Measurements from ENCODE around the gene C3orf20.

Gene C3orf20

DNA sequence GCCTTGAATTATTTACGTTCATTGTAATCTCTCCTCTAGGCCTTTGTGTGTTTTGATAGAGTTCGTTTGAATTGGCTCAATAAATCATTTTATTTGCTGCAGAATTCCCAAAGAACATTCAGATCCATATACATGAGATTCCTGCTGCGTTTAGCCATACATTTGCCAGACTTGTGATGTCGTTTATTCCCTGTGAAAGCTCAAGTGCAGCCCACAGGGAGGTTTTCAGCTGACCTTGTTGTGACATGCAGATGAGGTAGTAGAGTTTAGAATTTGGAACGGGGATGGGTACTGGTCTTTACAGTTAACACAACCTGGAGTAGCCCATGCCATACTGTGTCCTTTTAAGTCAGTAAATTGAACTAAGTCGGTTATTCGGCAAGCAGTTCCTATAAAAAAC lies at the start of gene C3orf20:
Gene C3orf20 (plus strand): TSS at position 301 of the 400 bp plus-strand sequence. CDS start 7,573 bp downstream, outside the sequence.
- H3K27me3 ChIP-seq (ENCODE audit: control insufficient read depth, insufficient read depth, low read length) = no peaks in the 10 kb centered on the region
- H3K9me3 ChIP-seq (ENCODE audit: control insufficient read depth, low read length) = no peaks in the 10 kb centered on the region
- no peak within 1 kb of the TSS for H3K9ac ChIP-seq (ENCODE audit: low read length)
- peaks cover 12% of the 10 kb centered on the region for H3K36me3 ChIP-seq (ENCODE audit: control insufficient read depth, insufficient read depth, low read length)
- no peak within 1 kb of the TSS for H3K4me3 ChIP-seq (ENCODE audit: low read length)
- H3K4me1 ChIP-seq (ENCODE audit: control insufficient read depth, insufficient read depth, low read length) = no peaks in the 10 kb centered on the region

DNA sequence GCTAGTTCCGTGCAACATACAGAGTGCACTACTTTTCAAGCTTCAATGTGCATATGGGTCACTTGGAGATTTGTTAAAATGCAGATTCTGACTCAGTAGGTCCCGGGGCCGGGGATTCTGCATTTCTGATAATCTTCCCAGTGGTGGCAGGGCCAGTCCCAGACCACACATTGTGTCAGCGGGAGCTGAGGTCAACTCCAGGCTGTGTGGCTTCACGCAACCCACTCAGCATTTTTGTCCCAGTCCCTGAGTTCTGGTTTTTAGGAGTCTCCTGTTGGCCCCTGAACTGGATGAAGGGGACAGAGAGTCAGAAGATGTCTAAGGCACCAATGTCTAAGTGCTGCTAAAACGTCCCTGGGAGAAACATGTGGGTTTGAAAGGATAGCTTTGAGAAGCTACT lies 49.5 kb upstream of the C3orf20 start:
- no peaks in the 10 kb centered on the region for H3K9me3 ChIP-seq (ENCODE audit: control insufficient read depth, low read length)
- H3K4me3 ChIP-seq (ENCODE audit: low read length) = no peak overlapping the region
- H3K27me3 ChIP-seq (ENCODE audit: control insufficient read depth, insufficient read depth, low read length) = no peaks in the 10 kb centered on the region
- no peaks in the 10 kb centered on the region for H3K4me1 ChIP-seq (ENCODE audit: control insufficient read depth, insufficient read depth, low read length)
- H3K9ac ChIP-seq (ENCODE audit: low read length) = no peak overlapping the region
- H3K36me3 ChIP-seq (ENCODE audit: control insufficient read depth, insufficient read depth, low read length) = no peaks in the 10 kb centered on the region

DNA sequence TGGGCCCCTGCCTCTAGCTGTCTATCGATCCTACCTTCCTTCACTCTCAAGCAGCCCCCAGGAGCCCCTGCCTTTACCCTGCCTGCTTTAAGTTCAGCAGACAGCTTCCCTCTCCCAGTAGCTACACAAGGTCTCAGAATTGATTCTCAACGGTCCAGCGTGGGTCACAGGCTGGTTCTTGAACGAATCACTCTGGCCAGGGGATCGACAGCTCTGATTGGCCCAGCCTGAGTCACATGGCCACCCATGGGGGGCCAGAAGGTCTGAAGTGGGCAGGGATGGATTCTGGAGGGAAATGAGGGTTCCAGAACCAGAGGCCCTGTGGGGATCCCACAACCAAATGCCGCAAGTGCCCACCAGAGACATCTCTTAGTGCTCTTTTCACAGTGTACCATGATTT lies 47.1 kb upstream of the C3orf20 start:
- Histone ChIP-seq H3K4me3 (ENCODE audit: low read length) (no peak overlapping the region), H3K27me3 (ENCODE audit: control insufficient read depth, insufficient read depth, low read length) (no peaks in the 10 kb centered on the region), H3K4me1 (ENCODE audit: control insufficient read depth, insufficient read depth, low read length) (no peaks in the 10 kb centered on the region), H3K36me3 (ENCODE audit: control insufficient read depth, insufficient read depth, low read length) (no peaks in the 10 kb centered on the region), H3K9me3 (ENCODE audit: control insufficient read depth, low read length) (no peaks in the 10 kb centered on the region), H3K9ac (ENCODE audit: low read length) (no peak overlapping the region)

DNA sequence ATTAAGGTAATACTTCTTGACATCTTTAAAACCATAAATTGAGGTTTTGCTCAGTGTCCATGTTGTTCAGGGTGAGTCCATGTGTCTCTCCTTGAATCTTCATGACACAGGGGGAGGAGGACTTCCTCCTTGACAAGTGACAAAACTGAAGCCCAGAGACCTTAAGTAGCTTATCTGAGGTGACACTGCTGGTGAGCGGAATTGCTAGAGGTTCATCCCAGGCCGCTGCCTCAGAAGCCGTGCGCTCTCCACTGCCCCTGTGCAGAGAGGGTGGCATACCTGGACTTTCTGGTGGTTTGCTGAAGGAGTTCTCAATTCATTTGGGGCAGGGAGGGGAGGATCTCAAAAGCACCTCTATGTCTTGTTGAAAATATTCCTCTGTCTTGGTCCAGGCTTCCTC lies 46.5 kb upstream of the C3orf20 start:
- Histone ChIP-seq H3K9ac (ENCODE audit: low read length) (no peak overlapping the region), H3K36me3 (ENCODE audit: control insufficient read depth, insufficient read depth, low read length) (no peaks in the 10 kb centered on the region), H3K4me1 (ENCODE audit: control insufficient read depth, insufficient read depth, low read length) (no peaks in the 10 kb centered on the region), H3K4me3 (ENCODE audit: low read length) (no peak overlapping the region), H3K27me3 (ENCODE audit: control insufficient read depth, insufficient read depth, low read length) (no peaks in the 10 kb centered on the region), H3K9me3 (ENCODE audit: control insufficient read depth, low read length) (no peaks in the 10 kb centered on the region)

DNA sequence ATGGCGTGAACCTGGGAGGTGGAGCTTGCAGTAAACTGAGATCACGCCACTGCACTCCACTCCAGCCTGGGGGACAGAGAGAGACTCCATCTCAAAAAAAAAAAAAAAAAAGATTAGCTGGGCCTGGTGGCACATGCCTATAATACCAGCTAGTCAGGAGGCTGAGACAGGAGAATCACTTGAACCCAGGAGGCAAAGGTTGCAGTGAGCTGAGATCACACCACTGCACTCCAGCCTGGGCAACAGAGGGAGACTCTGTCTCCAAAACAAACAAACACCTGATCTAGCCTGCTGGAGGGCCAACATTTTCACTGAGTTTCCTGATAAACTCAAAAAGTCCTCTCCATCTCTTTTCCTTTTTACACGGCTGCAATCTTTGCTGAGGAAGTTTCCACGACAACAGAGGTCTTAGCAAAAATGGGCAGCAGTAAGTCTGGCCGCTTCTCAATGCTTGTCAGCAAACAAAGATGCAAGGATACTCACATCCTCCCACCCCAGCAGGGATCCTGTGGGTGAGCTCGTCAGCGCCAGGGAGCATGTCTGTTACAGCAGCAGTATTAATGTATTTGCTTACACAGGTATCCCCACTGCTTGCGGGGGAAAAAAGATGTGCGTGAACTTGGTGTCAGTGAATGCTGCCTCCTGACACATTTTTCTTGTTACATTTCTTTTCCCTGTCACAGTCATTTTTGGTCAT lies 44.4 kb upstream of the C3orf20 start:
- H3K9ac ChIP-seq (ENCODE audit: low read length) = no peak overlapping the region
- no peaks in the 10 kb centered on the region for H3K27me3 ChIP-seq (ENCODE audit: control insufficient read depth, insufficient read depth, low read length)
- no peak overlapping the region for H3K4me3 ChIP-seq (ENCODE audit: low read length)
- H3K9me3 ChIP-seq (ENCODE audit: control insufficient read depth, low read length) = no peaks in the 10 kb centered on the region
- peaks cover 10% of the 10 kb centered on the region for H3K4me1 ChIP-seq (ENCODE audit: control insufficient read depth, insufficient read depth, low read length)
- H3K36me3 ChIP-seq (ENCODE audit: control insufficient read depth, insufficient read depth, low read length) = no peaks in the 10 kb centered on the region

DNA sequence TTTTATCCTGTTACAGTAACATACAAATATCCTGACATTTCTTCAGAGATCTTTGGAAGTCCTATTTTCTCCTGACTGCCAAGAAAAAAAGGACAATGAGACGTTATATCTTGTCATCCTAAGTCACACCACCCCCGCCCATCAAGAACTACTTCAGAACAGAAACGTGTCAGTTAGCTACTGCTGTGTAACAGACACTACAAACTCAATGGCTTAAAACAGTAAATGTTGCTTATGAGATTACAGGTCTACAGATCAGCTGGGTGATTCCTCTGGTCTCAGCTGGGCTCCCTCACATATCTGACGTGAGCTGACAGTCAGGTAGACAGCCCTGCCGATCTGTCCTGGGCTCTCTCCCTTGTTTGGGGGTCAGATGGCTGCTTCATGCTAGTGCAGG lies 43.8 kb upstream of the C3orf20 start:
- no peak overlapping the region for H3K9ac ChIP-seq (ENCODE audit: low read length)
- H3K4me1 ChIP-seq (ENCODE audit: control insufficient read depth, insufficient read depth, low read length) = peaks cover 10% of the 10 kb centered on the region
- H3K9me3 ChIP-seq (ENCODE audit: control insufficient read depth, low read length) = no peaks in the 10 kb centered on the region
- H3K27me3 ChIP-seq (ENCODE audit: control insufficient read depth, insufficient read depth, low read length) = peaks cover 3% of the 10 kb centered on the region
- H3K36me3 ChIP-seq (ENCODE audit: control insufficient read depth, insufficient read depth, low read length) = no peaks in the 10 kb centered on the region
- H3K4me3 ChIP-seq (ENCODE audit: low read length) = no peak overlapping the region

- Histone ChIP-seq H3K4me3 (ENCODE audit: low read length) (no peak overlapping the region), H3K9ac (ENCODE audit: low read length) (no peak overlapping the region), H3K36me3 (ENCODE audit: control insufficient read depth, insufficient read depth, low read length) (no peaks in the 10 kb centered on the region), H3K4me1 (ENCODE audit: control insufficient read depth, insufficient read depth, low read length) (peaks cover 10% of the 10 kb centered on the region), H3K9me3 (ENCODE audit: control insufficient read depth, low read length) (no peaks in the 10 kb centered on the region), H3K27me3 (ENCODE audit: control insufficient read depth, insufficient read depth, low read length) (peaks cover 11% of the 10 kb centered on the region)
Measured at GRCh38 chr3:14631687-14632441, 43.1 kb upstream of the C3orf20 start.

- no peak overlapping the region for H3K9ac ChIP-seq (ENCODE audit: low read length)
- peaks cover 13% of the 10 kb centered on the region for H3K27me3 ChIP-seq (ENCODE audit: control insufficient read depth, insufficient read depth, low read length)
- no peaks in the 10 kb centered on the region for H3K36me3 ChIP-seq (ENCODE audit: control insufficient read depth, insufficient read depth, low read length)
- H3K4me3 ChIP-seq (ENCODE audit: low read length) = no peak overlapping the region
- no peaks in the 10 kb centered on the region for H3K9me3 ChIP-seq (ENCODE audit: control insufficient read depth, low read length)
- H3K4me1 ChIP-seq (ENCODE audit: control insufficient read depth, insufficient read depth, low read length) = peaks cover 10% of the 10 kb centered on the region
Measured at GRCh38 chr3:14632442-14632930, 42.5 kb upstream of the C3orf20 start.

DNA sequence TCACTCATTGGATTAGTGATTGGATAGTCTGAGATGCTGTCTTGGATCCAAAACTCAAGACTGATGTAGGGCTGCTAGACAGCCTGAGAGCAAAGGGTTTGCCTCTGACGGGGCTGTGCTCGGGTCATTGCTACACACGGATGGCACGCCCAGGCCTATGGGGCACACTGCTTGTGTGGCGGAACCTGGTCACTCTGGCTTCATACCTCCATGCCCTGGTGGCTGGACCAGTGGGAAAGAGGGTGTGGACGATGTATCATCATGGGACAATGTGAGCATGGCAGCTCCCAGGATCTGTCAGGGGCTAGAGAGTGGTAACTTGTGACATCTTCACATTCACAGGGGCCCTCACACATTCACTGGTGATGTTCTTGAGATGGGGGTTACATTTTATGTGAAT lies 41.5 kb upstream of the C3orf20 start:
- Histone ChIP-seq H3K4me3 (ENCODE audit: low read length) (no peak overlapping the region), H3K9ac (ENCODE audit: low read length) (no peak overlapping the region), H3K36me3 (ENCODE audit: control insufficient read depth, insufficient read depth, low read length) (no peaks in the 10 kb centered on the region), H3K4me1 (ENCODE audit: control insufficient read depth, insufficient read depth, low read length) (peaks cover 10% of the 10 kb centered on the region), H3K27me3 (ENCODE audit: control insufficient read depth, insufficient read depth, low read length) (peaks cover 13% of the 10 kb centered on the region), H3K9me3 (ENCODE audit: control insufficient read depth, low read length) (no peaks in the 10 kb centered on the region)

- H3K4me3 ChIP-seq (ENCODE audit: low read length) = no peak overlapping the region
- no peak overlapping the region for H3K9ac ChIP-seq (ENCODE audit: low read length)
- H3K9me3 ChIP-seq (ENCODE audit: control insufficient read depth, low read length) = no peaks in the 10 kb centered on the region
- peaks cover 16% of the 10 kb centered on the region for H3K27me3 ChIP-seq (ENCODE audit: control insufficient read depth, insufficient read depth, low read length)
- no peaks in the 10 kb centered on the region for H3K36me3 ChIP-seq (ENCODE audit: control insufficient read depth, insufficient read depth, low read length)
- H3K4me1 ChIP-seq (ENCODE audit: control insufficient read depth, insufficient read depth, low read length) = peaks cover 10% of the 10 kb centered on the region
Measured at GRCh38 chr3:14633819-14634424, 41.0 kb upstream of the C3orf20 start.

DNA sequence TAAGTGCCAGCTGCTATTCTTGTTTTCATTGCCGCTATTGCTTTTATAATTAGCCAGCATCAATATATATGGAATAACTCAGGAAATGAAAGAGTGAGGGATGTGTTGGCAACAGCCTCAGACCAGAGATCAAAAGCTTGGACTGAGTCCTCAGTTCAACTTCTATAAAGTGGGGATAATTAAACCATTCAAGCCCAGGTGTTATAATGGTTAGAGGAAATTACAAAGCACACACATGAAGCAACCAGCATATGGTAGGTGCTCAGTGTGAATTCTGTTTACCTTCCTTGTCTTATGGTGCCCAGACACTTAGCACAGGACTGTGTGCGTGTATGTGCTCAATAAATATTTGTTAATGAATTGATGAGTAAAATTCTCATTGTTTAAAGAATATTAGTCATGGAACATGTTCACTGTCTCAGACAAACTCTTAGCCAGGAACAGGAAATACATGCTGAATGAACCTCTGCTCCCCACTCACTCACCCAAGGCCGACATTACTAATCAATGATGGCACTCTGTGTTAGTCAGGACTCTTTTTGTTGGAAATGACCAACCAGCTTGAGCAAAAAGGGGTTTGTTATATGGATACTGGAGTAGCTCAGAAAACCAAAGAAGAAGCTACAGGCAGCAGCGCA lies 40.1 kb upstream of the C3orf20 start:
- Histone ChIP-seq H3K4me1 (ENCODE audit: control insufficient read depth, insufficient read depth, low read length) (peaks cover 11% of the 10 kb centered on the region), H3K4me3 (ENCODE audit: low read length) (no peak overlapping the region), H3K36me3 (ENCODE audit: control insufficient read depth, insufficient read depth, low read length) (no peaks in the 10 kb centered on the region), H3K27me3 (ENCODE audit: control insufficient read depth, insufficient read depth, low read length) (peaks cover 17% of the 10 kb centered on the region), H3K9ac (ENCODE audit: low read length) (no peak overlapping the region), H3K9me3 (ENCODE audit: control insufficient read depth, low read length) (no peaks in the 10 kb centered on the region)

All from mucosa of stomach (tissue), 1 donor.